Mononuclear cell (primary cell): ENCODE data around the gene SV2B. TPM values are rescaled to one million over a fixed set of nuclear protein-coding genes. Genes with fewer than 3 reads are reported as not detected.
"Not testable (repeated sequence)": the region's sequence is repeated elsewhere in the genome, so short reads cannot be mapped to it uniquely, and the experiment has no call there.

ENCODE experiments used
- H3K27me3 ChIP-seq: 2 replicates; pipeline ENCODE4 v1.6.0; 2011; ENCODE audit warnings: low read length, control low read depth; ENCODE audit not compliant: insufficient read depth
- H3K4me1 ChIP-seq: 2 replicates; pipeline ENCODE4 v1.5.1; 2011; ENCODE audit warnings: mild to moderate bottlenecking, low read length, control low read depth; ENCODE audit not compliant: insufficient read depth
- H3K4me3 ChIP-seq: 2 replicates; pipeline ENCODE4 v1.5.1; 2011; ENCODE audit warnings: mild to moderate bottlenecking, low read length, moderate library complexity
- H3K9me3 ChIP-seq: 2 replicates; pipeline ENCODE4 v1.5.1; 2011; ENCODE audit warnings: low read depth, mild to moderate bottlenecking, control low read depth, low read length
- total RNA-seq: library from RNA; depleted of rRNA; stranded (reverse); fragments of >200 nt; gene quantifications from one replicate; pipeline ENCODE4 v1.2.3, GENCODE V29; 2012

The SV2B gene
- total RNA-seq, 1 donor: under 0.01 TPM

- peaks cover 8% of the 10 kb centered on the region for H3K4me1 ChIP-seq
- no peaks in the 10 kb centered on the region for H3K27me3 ChIP-seq
- H3K4me3 ChIP-seq: no peak overlapping the region
These were observed 220.0 kb downstream of the SV2B start for GRCh38 chr15:91320101-91320500.

GRCh38 chr15:91329914-91330313 lies 229.9 kb downstream of the SV2B start:
- Histone ChIP-seq H3K9me3 (no peaks in the 10 kb centered on the region), H3K4me3 (no peak overlapping the region), H3K27me3 (no peaks in the 10 kb centered on the region), H3K4me1 (peaks cover 8% of the 10 kb centered on the region)

More at GRCh38 chr15:91320101-91320500, 220.0 kb downstream of the SV2B start:
- H3K9me3 ChIP-seq: no peaks in the 10 kb centered on the region

GRCh38 chr15:91331581-91331980 lies 231.5 kb downstream of the SV2B start:
- Histone ChIP-seq H3K27me3 (no peaks in the 10 kb centered on the region), H3K9me3 (no peaks in the 10 kb centered on the region), H3K4me1 (peaks cover 8% of the 10 kb centered on the region), H3K4me3 (no peak overlapping the region)

GRCh38 chr15:91335702-91336101 lies 235.6 kb downstream of the SV2B start:
- H3K27me3 ChIP-seq: no peaks in the 10 kb centered on the region
- peaks cover 8% of the 10 kb centered on the region for H3K4me1 ChIP-seq
- H3K9me3 ChIP-seq: no peaks in the 10 kb centered on the region
- no peak overlapping the region for H3K4me3 ChIP-seq

- peaks cover 8% of the 10 kb centered on the region for H3K4me1 ChIP-seq
- no peaks in the 10 kb centered on the region for H3K9me3 ChIP-seq
- no peak overlapping the region for H3K4me3 ChIP-seq
- H3K27me3 ChIP-seq: no peaks in the 10 kb centered on the region
These were observed 236.6 kb downstream of the SV2B start for GRCh38 chr15:91336687-91337086.

GRCh38 chr15:91338766-91339165 lies 238.7 kb downstream of the SV2B start:
- Histone ChIP-seq H3K4me1 (peaks cover 8% of the 10 kb centered on the region), H3K9me3 (no peaks in the 10 kb centered on the region), H3K4me3 (no peak overlapping the region), H3K27me3 (no peaks in the 10 kb centered on the region)

GRCh38 chr15:91342097-91342496 lies 242.0 kb downstream of the SV2B start:
- no peaks in the 10 kb centered on the region for H3K27me3 ChIP-seq
- H3K4me3 ChIP-seq: no peak overlapping the region
- H3K9me3 ChIP-seq: no peaks in the 10 kb centered on the region
- peaks cover 2% of the 10 kb centered on the region for H3K4me1 ChIP-seq

- not testable (repeated sequence) for H3K27me3 ChIP-seq, H3K9me3 ChIP-seq, H3K4me3 ChIP-seq
- H3K4me1 ChIP-seq: peaks cover 15% of the 10 kb centered on the region
These were observed 244.9 kb downstream of the SV2B start for GRCh38 chr15:91344912-91345311.

- no peak overlapping the region for H3K4me3 ChIP-seq
- H3K27me3 ChIP-seq: no peaks in the 10 kb centered on the region
- H3K4me1 ChIP-seq: peaks cover 15% of the 10 kb centered on the region
These were observed 245.7 kb downstream of the SV2B start for GRCh38 chr15:91345736-91346135.

GRCh38 chr15:91346259-91346658 lies 246.2 kb downstream of the SV2B start:
- peaks cover 15% of the 10 kb centered on the region for H3K4me1 ChIP-seq
- H3K9me3 ChIP-seq: no peaks in the 10 kb centered on the region
- H3K27me3 ChIP-seq: no peaks in the 10 kb centered on the region
- H3K4me3 ChIP-seq: no peak overlapping the region

More at GRCh38 chr15:91345736-91346135, 245.7 kb downstream of the SV2B start:
- no peaks in the 10 kb centered on the region for H3K9me3 ChIP-seq

GRCh38 chr15:91348752-91349500 lies 248.9 kb downstream of the SV2B start:
- Histone ChIP-seq H3K9me3 (no peaks in the 10 kb centered on the region), H3K4me1 (peaks cover 15% of the 10 kb centered on the region), H3K4me3 (no peak overlapping the region), H3K27me3 (no peaks in the 10 kb centered on the region)

Other genes starting within 250 kb of the SV2B start
- 66.7 TPM for gene FURIN, start 231.7 kb upstream of the SV2B start, total RNA-seq
- 27.9 TPM for gene FES, start 215.8 kb upstream of the SV2B start, total RNA-seq
- gene MAN2A2, start 197.0 kb upstream of the SV2B start, total RNA-seq: 38.8 TPM
- 5.0 TPM for gene HDDC3, start 167.7 kb upstream of the SV2B start, total RNA-seq
- 14.4 TPM for gene UNC45A, start 165.0 kb upstream of the SV2B start, total RNA-seq
- 1.3 TPM for gene RCCD1, start 145.4 kb upstream of the SV2B start, total RNA-seq
- 15.0 TPM for gene PRC1, start 105.7 kb upstream of the SV2B start, total RNA-seq
- 9.1 TPM for gene VPS33B, start 77.7 kb upstream of the SV2B start, total RNA-seq